ENCODE results near the gene TRAPPC2.
A peak's percentile ranks its signal among the peaks of the same experiment; 100 is the strongest.
"Not testable (repeated sequence)": the region's sequence is repeated elsewhere in the genome, so short reads cannot be mapped to it uniquely, and the experiment has no call there.

The TRAPPC2 gene

GRCh38 chrX:13747836-13748235 lies 13.4 kb upstream of the TRAPPC2 start:
- no peak for DNase-seq (ENCODE audit: low read depth)

- DNase-seq (ENCODE audit: low read depth): no peak
Observed at GRCh38 chrX:13742397-13743176, 8.2 kb upstream of the TRAPPC2 start.

- DNase-seq (ENCODE audit: low read depth): no peak
Observed at GRCh38 chrX:13741695-13742094, 7.3 kb upstream of the TRAPPC2 start.

- no peak for DNase-seq (ENCODE audit: low read depth)
Observed at GRCh38 chrX:13733506-13733905, 914 bp downstream of the TRAPPC2 start.

- no peak for DNase-seq (ENCODE audit: low read depth)
Observed at GRCh38 chrX:13732246-13733067, 2.0 kb downstream of the TRAPPC2 start.

- DNase-seq (ENCODE audit: low read depth): not testable (repeated sequence)
Observed at GRCh38 chrX:13730523-13730922, 3.9 kb downstream of the TRAPPC2 start.

- not testable (repeated sequence) for DNase-seq (ENCODE audit: low read depth)
Observed at GRCh38 chrX:13726583-13726982, 7.8 kb downstream of the TRAPPC2 start.

GRCh38 chrX:13724878-13725277 lies 9.5 kb downstream of the TRAPPC2 start:
- peak; percentile 15 for DNase-seq (ENCODE audit: low read depth)

GRCh38 chrX:13721819-13722519 lies 12.5 kb downstream of the TRAPPC2 start:
- no peak for DNase-seq (ENCODE audit: low read depth)

GRCh38 chrX:13721371-13721770 lies 13.0 kb downstream of the TRAPPC2 start:
- DNase-seq (ENCODE audit: low read depth): no peak

- DNase-seq (ENCODE audit: low read depth): no peak
Observed at GRCh38 chrX:13719192-13719856, 15.1 kb downstream of the TRAPPC2 start.

- DNase-seq (ENCODE audit: low read depth): no peak
Observed at GRCh38 chrX:13717700-13718472, 16.5 kb downstream of the TRAPPC2 start.

GRCh38 chrX:13716905-13717304 lies 17.5 kb downstream of the TRAPPC2 start:
- no peak for DNase-seq (ENCODE audit: low read depth)

- DNase-seq (ENCODE audit: low read depth): no peak
Observed at GRCh38 chrX:13716455-13716854, 18.0 kb downstream of the TRAPPC2 start.

- DNase-seq (ENCODE audit: low read depth): no peak
Observed at GRCh38 chrX:13711141-13711540, 23.3 kb downstream of the TRAPPC2 start.

GRCh38 chrX:13703589-13703988 lies 30.8 kb downstream of the TRAPPC2 start:
- DNase-seq (ENCODE audit: low read depth): no peak

- no peak for DNase-seq (ENCODE audit: low read depth)
Observed at GRCh38 chrX:13703135-13703534, 31.3 kb downstream of the TRAPPC2 start.

- no peak for DNase-seq (ENCODE audit: low read depth)
Observed at GRCh38 chrX:13702111-13702789, 32.2 kb downstream of the TRAPPC2 start.

- no peak for DNase-seq (ENCODE audit: low read depth)
Observed at GRCh38 chrX:13700380-13700779, 34.0 kb downstream of the TRAPPC2 start.

- no peak for DNase-seq (ENCODE audit: low read depth)
Observed at GRCh38 chrX:13699183-13699826, 35.1 kb downstream of the TRAPPC2 start.

All from stimulated activated CD8-positive, alpha-beta memory T cell treated with anti-CD3 and anti-CD28 coated beads, Interleukin-4, amount 100 ng/mL, for 24 hours (primary cell).